Epithelial cell of prostate (primary cell): ENCODE data around the gene TRPC1.

ENCODE experiments used
- DNase-seq: peaks from one replicate; pipeline ENCODE4 v3.0.0-alpha.2; 2011; ENCODE audit warnings: low read depth, low spot score
- H3K27ac ChIP-seq: fragments of 450-650 bp; 2 replicates; pipeline ENCODE4 v1.5.1; 2017; ENCODE audit warnings: mild to moderate bottlenecking

TRPC1 gene

DNA sequence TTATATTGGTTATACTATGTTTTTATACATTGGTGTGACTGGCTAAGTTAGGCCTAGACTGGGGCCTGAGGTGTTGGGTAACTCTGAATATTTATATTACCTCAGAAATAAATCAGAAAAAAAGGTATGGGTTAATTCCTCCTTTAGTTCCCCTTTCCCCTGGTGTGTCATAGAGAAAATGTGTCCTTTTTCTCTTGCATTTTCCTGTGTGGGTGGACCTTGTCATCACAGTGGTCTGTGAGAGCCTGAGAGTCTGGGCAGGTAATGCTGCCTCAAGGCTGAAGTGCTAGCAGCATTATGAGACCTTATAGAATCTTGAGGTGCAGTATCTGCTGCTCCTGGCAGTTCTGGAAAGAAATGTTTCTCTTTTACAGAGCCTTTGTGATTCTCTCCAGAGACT, 95.3 kb downstream of the TRPC1 start:
- H3K27ac ChIP-seq, result no peak overlapping the region
- no peak for DNase-seq

DNA sequence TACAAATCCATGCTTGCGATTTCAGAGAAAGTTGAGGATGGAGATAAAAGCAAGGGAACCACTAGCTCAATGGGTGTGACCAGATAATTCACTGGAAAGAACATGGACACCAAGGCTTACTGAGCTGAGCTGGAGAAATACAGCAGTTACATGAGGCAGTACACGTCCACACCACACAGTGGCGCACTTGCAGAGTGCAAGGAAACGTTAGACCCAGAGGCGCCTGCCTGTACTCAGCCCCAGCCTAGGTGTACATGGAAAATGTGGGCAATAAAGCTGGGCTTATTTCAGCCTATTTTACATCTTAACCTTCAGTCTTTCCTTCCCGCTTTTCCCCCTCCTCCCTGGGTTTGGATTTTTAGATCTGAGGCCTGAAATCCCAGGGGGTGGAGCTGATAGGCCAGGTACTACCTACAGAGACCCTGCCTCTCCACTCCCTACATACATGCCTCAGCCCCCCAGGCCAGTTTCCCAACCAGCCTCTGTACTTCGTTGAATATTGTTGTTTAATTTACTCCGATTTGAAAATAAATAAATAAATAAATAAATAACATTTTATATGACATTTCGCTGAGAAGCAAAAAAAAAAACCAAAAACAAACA, 105.0 kb downstream of the TRPC1 start:
- peak; percentile 31 for DNase-seq
- no peak overlapping the region for H3K27ac ChIP-seq

DNA sequence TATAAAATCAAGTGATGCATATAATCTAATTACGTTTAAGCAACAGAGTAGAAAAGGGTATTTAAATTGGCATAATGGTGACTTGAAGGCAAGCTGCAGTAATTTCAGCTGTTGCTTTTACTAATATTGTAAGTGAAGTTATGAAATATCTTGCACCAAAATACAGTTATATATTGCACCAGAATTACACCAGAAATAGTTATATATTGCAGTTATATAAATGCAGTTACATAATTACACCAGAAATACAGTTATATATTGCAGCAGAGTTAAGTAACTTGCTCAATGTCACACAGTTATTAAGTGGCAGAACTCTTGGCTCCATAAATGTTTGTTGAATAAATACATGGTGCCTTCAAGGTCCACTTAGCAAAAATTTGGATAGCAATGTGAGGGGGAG, 113.7 kb downstream of the TRPC1 start:
- no peak overlapping the region for H3K27ac ChIP-seq

DNA sequence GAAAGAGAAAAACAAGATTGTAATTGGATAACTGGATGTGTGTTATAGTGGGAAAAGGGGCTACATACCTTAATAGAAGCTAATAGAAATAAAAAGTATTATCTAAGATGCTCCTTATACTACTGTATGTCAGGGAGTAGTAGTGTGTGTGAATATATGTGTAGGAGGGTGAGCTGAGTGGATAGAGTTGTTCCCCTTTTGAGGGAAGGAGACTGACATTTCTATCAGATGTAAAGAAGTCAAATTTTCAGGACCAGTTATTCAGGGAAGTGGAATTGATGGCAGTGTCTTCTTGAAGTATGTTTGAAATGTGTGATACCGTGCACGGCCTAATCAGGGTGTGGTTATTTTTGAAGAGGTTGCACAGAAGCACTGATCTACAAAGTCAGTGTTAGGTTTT, 116.0 kb downstream of the TRPC1 start:
- H3K27ac ChIP-seq, result no peak overlapping the region
- DNase-seq, result no peak

More for the DNA sequence above, 113.7 kb downstream of the TRPC1 start:
- DNase-seq, result no peak

DNA sequence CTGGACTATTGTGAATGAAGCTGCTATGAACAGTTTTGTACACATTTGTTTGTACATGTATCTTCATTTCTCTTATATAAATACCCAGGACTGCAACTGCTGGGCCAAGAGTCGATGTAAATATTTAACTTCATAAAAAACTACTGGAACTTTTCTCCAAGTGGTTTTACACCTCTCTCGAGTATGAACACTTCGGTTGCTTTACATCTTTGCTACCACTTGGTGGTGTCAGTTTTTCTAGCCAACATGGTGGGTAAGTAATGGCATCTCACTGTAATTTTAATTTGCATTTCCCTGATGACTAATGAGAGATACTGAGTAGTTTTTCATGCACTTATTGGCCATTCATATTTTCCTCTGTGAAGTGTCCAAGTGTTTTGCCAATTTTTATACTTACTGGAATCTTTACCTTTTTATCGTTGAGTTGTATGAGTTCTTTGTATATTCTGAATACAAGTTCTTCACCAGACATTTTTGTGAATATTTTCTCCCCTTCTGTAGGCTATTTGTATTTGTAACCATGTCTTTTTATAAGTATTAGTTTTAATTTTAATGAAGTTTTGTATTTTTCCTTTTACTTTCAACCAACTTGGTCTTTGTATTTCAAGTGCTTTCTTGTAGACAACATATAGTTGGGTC, 120.6 kb downstream of the TRPC1 start:
- no peak overlapping the region for H3K27ac ChIP-seq
- DNase-seq, result peak; percentile 36

DNA sequence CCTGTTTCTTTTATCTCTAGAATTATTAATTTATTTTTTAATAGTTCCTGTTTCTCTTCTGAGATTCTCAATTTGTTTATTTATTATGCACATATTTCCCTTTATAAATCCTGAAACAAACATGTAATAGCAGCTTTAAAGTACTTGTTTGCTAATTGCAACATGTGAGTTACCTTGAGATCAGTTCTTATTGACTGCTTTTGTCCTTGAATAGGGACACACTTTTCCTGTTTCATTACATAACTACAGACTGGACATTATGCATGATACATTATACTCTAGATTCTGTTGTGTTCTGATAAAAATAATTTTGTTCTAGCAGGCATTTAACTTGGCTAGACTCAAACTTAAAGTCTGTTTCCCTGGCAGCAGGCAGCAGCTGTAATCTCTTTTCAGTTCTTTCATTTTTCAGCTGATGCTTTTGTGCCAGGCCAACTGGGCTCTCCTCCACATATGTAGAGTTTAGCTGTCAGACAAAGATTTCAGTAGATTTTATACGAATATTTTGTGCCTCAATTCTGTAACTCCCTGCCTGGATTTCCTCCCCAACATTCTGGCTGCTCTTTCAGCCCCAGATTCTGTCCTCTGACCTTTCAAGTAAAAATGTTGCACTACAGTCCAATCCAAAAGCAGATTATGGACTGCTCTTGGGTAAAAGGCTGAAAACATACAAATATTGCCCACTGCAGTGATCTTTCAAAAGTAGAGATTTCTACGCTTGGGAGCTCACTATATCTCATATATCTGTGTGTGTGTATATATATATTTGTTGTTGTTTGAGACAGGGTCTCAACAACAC, 123.1 kb downstream of the TRPC1 start:
- DNase-seq, result no peak

DNA sequence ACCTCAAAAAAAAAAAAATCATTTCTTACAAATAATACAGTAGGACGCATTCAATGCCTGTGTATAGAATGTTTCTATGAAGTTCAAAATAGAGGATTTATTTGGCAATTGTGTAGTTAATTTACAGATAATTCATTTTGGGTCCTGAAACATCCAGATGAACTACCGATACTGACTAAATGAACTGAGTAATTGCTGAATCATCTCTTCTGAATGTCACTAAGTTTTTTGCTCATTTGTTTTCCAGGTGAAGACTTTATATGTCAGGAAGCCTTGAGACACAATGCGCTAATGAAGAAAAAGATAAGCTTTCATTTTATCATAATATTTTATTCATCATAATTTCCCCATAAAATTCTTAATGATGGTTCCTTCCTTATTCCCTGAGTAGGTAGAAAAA, 125.3 kb downstream of the TRPC1 start:
- H3K27ac ChIP-seq, result no peak overlapping the region
- DNase-seq, result no peak

More for the DNA sequence above, 123.1 kb downstream of the TRPC1 start:
- no peak overlapping the region for H3K27ac ChIP-seq

DNA sequence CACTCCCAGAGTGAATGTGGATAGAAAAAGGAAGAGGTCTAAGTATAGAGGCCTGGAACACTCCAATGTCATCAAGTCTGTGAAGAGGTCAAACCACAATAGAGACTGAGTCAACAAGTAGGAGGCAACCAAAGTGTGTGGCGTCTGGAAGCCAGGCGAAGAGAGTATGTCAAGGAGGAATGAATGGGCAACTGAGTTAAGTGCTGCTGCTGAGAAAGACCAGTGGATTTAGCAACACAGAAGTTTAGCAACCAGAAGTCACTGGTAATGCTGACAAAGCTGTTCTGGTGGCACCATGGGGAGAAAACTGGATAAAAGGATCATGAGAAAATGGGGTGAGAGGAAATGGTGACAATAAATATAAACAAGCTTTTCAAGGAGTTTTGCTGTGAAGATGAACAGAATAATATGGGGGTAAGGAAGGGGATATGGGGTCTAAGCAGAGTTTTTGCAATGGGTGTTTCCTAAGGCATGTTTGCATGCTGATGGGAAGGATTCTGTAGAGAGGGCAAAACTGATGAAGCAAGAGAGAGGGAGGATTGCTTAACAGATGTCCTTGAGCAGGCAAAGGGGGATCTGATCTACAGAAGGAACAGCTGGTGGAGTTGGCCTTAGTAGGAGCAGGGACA, 126.7 kb downstream of the TRPC1 start:
- peak overlapping the region; percentile 41 for H3K27ac ChIP-seq
- DNase-seq, result peak; percentile 57

DNA sequence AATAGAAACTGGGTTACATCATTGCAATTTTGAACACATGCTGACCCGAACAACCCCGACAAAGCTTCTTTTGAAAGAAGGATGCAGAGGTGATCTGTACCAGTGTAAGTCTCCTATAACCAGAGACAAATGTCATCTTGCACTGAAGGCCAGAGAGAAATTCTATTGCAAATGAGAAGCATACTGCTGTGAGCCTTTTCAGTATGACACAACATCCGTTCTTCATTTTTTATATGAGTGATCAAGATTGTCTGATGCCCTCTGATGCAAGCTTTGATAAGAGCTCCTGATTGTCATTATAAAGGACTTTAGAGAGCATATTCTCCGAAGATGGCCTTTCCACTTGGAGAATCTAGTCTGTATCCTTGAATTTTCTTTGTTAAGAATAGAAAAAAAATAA, 128.2 kb downstream of the TRPC1 start:
- H3K27ac ChIP-seq, result no peak overlapping the region
- DNase-seq, result no peak

DNA sequence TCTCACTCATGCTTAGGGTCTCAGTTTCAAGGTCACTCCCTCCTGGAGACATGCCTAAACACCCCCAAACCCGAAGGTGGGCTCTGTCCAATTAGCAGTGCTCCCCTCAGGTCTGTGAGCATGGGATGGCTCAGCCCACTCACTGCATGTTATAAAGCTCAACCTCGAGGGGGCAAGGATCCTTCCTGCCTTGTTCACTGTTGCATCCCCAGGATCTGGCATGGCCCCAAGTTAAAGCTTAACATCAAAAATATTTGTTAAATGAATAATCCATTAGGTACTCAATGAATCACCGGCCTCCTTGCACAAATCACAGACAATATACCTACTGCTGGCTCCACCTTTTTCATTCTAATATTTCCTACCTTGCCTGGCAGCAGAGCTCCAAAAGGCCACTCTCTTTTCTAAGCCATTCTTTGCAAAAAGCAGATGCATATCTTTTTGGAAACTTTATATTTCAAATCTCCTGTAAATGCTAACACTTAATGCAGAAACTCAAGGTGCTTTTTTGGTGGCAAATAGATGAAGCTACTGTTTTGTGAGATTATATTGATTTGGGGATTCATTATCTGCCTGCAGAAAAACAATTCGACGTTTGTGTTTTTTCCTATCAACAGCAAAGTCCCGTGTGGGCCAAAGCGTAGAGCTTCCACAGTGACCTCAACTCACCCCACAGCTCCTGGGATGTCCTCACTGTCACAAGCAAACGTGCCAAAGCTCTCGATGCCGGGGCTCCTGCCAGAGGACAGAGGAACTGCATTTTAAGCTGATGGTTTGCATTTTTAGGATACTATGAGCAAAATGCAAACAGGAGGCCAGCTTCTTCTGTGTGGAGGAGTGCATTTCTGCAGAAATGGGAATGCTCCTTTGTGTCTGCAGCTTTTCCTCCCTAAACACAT, 129.7 kb downstream of the TRPC1 start:
- H3K27ac ChIP-seq, result no peak overlapping the region
- DNase-seq, result peak; percentile 64

DNA sequence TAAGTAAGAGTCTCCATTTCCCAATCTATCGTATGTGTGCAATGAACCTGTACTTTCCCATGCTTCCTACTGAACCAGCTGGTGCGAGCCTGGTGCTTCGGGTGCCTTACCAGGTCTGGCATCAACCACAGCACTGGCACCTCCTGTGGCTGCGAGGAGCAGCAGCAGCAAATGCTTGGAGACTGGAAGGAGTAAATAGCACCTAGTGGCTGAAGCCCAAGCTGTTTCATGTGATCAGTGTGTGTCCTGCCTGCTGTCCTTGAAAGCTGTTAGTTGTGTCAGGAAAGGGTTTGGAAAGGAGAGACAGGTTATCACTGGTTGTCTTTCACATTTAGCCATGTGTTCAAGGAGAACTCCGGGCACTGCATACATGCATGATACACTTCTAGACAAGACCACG, 133.2 kb downstream of the TRPC1 start:
- peak; percentile 29 for DNase-seq
- H3K27ac ChIP-seq, result no peak overlapping the region
